CD4-positive, alpha-beta T cell treated with Interleukin-1 beta for 1 hour (primary cell): ENCODE data around the gene ARHGAP22.

Experiments used
- DNase-seq, 2 donors: peaks; one replicate each; pipeline ENCODE4 v3.0.0-alpha.2; 2020 to 2022

ARHGAP22 gene

GRCh38 chr10:48459270-48460150 lies 145.4 kb downstream of the ARHGAP22 start:
- no peak for DNase-seq

DNA sequence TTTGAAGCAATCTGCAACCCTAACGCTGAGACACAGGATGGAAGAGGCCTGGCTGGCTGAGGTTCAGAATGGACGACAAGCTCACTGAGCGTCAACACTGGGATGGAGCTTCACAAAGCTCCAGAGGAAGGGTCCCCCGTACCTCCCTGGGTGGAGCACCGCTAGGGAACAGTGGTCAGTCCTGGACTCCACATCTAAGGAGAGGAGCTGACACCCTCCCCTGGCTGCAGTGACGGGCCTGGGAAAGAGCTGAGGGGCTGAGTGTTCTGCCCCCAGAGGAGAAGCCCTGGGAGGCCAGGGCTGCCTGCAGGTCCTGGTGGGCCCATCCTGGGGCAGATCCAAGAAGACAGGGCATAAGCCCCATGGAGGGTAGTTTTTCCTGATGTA lies 146.2 kb downstream of the ARHGAP22 start:
- DNase-seq, result no peak

- DNase-seq, result no peak
Observed at GRCh38 chr10:48457949-48458661, 146.8 kb downstream of the ARHGAP22 start.

DNA sequence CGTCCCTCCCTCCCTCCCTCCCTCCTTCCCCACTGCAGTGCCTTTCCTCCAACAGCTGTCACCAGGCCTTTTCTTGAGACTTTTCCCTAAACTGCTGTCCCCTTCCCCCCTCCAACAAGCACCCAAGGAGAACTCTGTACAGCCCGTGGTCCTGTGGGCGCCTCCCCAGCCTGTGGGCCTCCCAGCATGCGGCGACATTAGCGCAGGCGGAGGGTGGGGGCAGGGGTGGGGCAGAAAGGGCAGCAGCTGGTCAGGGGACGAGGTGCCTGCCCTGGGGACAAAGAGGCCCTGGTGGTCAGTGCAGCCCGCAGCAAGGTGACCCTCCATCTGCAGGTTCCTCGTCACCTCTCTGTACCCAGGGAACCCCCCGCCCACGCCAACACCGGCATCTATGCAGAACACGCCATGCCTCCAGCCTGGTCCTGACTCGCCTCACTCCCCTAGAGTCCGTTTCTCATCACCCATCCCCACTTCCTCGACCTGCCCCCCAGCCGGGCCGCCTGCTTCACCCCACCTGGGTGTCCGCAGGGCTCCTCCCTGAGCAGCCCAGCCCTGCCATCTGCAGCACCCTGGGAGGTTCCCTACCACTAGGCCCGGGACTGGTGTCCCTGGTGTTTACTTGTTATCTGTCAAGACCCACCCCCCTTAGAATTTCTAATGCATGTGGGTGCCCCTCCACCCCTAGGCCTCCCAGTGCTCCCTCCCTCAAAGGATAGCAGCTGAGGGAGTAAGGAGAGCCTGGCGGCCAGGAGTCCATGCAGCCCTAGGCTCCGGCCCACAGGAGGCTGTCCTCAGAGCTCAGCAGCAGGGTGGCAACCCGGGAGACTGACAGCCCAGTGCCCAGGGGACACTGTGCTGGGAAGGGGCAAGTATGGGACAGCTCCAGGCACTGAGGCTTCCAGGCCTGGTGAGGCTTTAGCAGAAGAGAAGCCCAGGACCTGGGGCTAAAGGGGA lies 147.8 kb downstream of the ARHGAP22 start:
- DNase-seq, result no peak

- DNase-seq, result peak in 1 of 2 donors; percentile 53
Observed at GRCh38 chr10:48456361-48456804, 148.5 kb downstream of the ARHGAP22 start.

- DNase-seq, result no peak
Observed at GRCh38 chr10:48455392-48456151, 149.3 kb downstream of the ARHGAP22 start.

DNA sequence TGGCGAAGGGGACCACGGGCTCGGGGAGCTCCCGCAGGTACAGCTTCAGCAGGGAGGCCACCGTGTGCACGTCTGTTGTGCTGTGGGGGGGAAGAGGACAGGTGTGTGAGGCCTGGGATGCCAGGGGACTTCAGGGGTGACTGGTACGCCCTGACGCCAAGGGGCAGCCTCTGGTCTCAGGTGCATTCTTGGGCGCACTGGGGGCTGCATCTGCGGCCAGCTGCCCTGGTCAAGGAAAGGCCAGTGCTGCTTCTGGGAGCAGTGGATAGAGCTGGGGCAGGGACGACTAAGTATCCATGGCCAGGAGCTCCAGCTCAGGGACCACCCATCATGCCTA lies 149.8 kb downstream of the ARHGAP22 start:
- DNase-seq, result no peak

GRCh38 chr10:48454302-48455054 lies 150.4 kb downstream of the ARHGAP22 start:
- DNase-seq, result no peak

DNA sequence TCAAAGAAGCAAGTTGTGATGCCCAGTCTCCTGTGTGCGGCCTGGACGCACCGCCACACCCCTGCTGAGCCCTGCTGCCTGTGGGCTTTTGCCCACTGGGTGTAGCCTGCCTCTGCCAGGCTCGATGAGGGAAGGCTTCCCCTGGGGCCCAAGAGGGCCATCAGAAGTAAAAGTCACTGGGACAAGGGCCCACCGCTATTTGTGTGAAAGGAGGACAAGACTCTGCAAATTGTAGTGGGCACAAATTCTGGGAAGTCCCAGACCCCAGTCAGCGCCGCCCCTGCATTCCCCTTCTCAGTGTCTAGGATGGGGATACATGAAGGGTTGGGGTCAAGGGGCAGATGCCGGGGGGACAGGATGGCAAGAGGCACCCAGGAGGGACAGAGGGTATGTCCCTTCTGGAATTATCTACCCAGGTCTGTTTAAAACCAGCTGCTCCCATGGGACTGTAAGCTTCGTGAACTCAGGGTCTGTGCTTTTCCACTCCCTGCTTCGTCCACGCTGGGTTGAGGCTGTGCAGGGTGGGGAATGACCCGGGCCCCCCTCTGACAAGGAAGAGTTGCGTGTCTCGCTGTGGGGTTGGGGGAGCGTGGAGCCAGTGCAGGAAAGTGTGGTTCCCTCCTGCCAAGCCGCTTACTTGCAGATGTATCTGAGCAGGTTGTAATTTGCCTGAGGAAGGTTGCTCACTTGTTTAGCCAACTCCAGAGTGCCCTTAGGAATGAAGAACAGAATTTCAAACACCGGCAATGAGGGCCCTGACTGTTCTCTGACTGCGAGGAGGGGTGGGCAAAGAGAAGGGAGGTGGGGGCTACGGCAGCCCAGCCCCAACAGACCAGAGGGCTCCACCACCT lies 151.2 kb downstream of the ARHGAP22 start:
- no peak for DNase-seq

DNA sequence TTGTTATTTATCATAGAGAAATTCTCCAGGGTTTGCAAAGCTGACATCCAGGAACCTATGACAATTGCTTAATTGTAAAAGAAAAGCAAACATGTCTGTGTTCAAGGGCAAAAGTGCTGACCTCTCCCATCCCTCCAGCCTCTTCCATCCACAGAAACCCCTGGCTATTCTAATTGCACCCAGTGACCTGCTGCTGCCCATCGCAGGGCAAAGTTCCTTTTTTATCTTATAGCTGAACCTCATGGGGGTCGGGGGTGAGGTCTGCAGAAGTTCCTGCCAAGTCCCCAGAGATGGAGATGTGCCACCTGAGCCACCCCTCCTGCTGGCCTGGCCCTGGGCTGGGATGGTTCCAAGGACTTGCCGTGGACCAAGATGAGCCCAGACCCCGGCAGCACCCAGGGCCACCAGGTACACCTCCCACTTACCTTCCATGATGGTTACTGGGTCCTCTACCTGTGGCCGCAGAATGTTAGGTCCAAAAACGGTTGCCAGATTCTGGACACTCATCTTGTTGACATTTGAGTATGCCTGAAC lies 151.9 kb downstream of the ARHGAP22 start:
- DNase-seq, result no peak

DNA sequence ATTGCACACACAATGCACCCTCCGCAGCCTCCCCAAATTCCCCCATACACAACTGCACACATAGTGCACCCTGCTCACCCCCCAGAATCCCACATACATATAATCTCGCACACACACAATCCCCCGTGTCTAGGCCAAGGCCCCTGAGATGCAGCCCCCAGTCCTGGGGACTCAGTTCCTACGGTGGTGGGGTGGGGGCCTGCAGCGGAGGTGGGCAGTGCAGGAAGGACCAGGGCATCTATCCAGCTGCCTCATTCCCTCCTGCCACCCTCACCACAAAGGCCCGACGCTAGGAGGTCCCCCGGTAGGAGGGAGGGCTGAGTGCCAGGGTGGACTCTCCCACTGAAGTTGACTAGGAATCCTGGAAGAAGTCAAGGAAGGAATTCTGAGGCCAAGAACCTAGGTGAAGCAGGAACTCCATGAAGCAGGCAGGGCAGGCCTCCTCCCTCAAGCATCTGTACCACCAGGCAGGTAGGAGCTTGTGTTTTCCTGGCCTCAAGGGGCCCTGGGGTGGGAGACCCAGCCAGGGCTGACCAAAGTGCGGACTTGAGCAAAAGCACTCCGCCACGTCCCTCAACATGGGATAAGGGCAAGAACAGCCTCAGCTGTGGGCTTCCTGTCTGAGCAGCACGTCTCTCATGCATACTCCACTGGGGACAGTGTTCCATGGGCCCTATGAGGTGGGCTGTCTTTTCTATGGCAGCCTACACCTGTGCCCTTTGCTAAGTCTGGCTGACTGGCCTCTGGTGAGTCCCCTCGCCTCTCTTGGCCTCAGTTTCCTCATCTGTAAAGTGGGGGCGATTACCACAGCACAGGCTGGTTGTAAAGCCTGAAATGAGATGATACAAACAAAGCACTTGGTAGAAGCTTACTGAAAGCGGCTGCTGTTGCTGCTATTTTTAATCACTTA lies 152.6 kb downstream of the ARHGAP22 start:
- no peak for DNase-seq

- no peak for DNase-seq
Observed at GRCh38 chr10:48450741-48451466, 154.0 kb downstream of the ARHGAP22 start.

DNA sequence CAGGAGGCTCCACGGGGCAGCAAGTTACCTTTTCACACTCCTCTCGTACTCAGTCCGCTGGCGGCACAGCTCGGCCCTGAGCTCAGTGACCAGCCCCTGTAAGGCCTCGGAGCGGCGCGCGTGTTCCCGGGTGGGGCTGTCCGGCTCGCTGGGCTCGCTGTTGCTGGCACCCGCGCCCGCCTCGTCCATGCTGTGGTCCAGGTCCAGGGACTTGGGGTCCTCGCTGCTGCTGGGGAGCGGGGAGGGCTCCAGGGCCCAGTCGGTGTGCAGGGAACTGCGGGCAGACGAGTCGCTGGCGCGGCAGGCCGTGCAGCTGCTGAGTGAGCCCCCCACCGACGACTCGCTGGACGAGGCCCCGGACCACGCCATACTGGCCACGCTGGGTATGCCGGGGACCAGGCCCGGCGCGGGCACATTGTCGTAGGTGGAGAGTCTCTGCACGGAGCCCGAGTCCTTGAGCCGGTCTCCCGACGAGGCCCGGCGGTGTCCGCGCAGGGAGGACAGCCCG lies 154.6 kb downstream of the ARHGAP22 start:
- DNase-seq, result no peak

DNA sequence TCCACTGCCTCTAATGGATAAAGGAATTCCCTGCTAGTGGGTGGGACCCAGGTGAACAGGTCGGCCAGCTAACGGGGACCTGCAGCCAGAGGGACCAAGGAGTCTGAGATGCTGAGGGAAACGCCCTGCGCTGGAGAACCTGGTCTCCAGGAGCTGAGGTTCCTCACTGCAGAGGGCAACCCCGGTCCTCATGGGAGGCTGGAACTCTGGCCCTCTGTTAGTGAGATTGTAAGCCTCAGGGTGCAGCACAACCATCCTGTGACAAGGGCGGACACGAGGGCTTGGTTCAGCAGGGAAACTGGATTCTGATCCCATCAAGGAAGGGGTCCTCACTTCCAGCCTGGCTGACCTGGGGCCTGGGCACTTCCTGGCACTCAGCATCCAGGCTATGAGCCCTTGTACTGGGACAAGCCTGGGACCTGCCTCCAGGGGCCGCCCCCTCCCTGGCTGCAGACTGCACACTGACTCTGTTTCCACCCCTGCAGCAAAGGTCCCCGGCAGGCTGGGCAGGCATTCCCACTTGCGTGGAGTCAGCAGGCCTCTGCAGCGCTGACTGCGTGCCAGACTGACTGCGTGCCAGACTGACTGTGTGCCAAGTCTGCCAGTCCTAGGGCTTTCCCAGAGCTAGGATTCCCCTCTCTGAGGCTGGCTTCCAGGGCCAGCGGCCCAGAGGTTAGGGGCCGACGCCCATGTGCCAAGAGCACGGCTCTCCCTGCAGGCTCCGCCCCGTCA lies 155.2 kb downstream of the ARHGAP22 start:
- no peak for DNase-seq

GRCh38 chr10:48448796-48449195 lies 156.1 kb downstream of the ARHGAP22 start:
- DNase-seq, result no peak

DNA sequence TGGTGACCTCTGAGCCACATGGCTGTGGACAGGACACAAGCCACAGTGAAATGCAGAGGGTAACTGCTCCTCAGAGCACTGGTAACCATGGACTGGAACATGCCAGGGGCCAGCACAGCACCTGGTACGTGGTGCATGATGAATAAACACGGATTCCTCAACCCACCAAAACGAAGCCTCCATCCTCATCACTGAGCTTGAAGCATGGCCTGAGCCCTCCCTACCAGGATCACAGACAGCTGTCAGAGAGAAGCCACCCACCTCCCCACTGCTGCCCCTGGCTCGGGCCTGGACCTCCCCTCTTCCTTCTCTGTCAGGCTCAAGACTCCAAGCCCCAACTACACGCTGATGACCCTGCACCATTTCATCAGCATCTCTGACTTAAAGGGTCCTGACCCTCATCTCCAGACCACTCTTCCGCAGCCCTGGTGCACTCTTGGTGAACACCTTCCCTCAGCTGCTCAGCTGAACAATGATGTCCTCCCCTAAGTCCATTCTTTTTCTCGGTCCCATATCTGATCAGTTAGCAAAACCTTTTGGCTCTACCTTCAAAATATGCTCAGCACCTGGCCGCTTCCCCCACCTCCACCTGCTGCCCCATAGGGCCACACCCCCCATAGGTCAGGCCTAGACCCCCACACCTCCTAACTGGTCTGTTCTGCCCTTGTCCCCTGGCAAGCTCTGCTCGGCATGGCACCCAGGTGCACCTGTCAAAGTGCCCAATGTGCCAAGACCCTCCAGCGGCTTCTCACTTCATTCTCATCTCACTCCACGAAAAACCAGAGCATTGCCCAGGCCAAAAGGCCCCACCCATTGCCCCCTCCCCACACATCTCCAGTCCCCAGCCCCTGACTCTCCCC lies 157.3 kb downstream of the ARHGAP22 start:
- DNase-seq, result no peak
